ENCODE measurements around the gene RASSF8.

The RASSF8 gene

GRCh38 chr12:26096036-26096435 is 137.6 kb downstream of the RASSF8 start:
- Histone ChIP-seq H3K27ac (no peak overlapping the region), H3K36me3 (replicated peaks) (no peaks in the 10 kb centered on the region), H3K27me3 (replicated peaks) (no peaks in the 10 kb centered on the region), H3K4me3 (ENCODE audit: low read depth, low read length) (no peak overlapping the region)
- in situ Hi-C loops (cut with HindIII; ENCODE audit: low pct_ligation_motif_present, low sequenced_read_pairs), result no loop called here
- no peak for DNase-seq
- TF ChIP-seq, protein P1, sequence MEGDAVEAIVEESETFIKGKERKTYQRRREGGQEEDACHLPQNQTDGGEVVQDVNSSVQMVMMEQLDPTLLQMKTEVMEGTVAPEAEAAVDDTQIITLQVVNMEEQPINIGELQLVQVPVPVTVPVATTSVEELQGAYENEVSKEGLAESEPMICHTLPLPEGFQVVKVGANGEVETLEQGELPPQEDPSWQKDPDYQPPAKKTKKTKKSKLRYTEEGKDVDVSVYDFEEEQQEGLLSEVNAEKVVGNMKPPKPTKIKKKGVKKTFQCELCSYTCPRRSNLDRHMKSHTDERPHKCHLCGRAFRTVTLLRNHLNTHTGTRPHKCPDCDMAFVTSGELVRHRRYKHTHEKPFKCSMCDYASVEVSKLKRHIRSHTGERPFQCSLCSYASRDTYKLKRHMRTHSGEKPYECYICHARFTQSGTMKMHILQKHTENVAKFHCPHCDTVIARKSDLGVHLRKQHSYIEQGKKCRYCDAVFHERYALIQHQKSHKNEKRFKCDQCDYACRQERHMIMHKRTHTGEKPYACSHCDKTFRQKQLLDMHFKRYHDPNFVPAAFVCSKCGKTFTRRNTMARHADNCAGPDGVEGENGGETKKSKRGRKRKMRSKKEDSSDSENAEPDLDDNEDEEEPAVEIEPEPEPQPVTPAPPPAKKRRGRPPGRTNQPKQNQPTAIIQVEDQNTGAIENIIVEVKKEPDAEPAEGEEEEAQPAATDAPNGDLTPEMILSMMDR (IDR thresholded peaks at IDR 0.05; ENCODE audit: low read depth, low read length, missing control alignments), result no peak

DNA sequence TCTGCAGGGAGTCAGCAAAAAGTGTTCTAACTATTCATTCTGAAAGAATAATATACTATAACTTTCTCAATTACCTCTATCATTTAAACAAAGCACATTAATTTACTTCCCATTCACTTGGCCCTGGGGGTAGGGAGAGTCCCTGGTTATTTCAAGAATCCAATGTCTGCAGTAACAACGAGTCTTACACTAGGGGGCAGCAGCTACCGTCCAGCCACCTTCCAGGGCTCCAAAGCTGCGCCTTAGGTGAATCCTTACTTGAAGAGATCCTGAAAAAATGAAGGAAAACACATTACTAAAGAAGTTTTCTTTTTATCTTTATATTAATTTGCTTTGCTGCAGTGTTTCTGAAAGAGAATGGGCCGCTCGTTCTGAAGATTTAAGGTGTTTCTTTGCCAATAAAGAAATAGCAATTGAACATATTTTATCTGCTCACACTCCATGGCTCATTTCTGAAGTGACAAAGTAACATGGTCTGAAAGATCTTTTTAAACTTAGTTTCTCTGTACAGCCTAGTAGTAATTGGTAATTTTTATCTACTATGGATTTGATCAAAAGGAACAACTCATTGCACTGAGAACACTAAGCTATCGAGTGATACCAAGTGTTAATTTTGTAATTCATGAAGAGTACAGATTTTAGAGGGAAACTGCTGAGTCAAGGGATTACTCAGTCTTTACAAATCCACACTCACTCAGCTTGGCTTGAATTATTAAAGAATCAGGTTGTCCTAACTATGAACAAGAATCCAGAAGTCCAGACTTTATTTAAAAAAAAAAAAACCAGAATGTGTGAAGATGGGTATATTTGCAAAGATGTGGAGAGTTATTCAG is 138.8 kb downstream of the RASSF8 start:
- H3K4me3 ChIP-seq (ENCODE audit: low read depth, low read length), result no peak overlapping the region
- TF ChIP-seq, protein P1 (IDR thresholded peaks at IDR 0.05; ENCODE audit: low read depth, low read length, missing control alignments), result peak; percentile 96
- H3K27ac ChIP-seq, result no peak overlapping the region
- H3K36me3 ChIP-seq (replicated peaks), result no peaks in the 10 kb centered on the region
- in situ Hi-C loops (cut with HindIII; ENCODE audit: low pct_ligation_motif_present, low sequenced_read_pairs), result no loop called here
- H3K27me3 ChIP-seq (replicated peaks), result no peaks in the 10 kb centered on the region
- DNase-seq, result peak; percentile 54

GRCh38 chr12:26100666-26101349 is 142.3 kb downstream of the RASSF8 start:
- Histone ChIP-seq H3K36me3 (replicated peaks) (no peaks in the 10 kb centered on the region), H3K27me3 (replicated peaks) (no peaks in the 10 kb centered on the region), H3K4me3 (ENCODE audit: low read depth, low read length) (no peak overlapping the region), H3K27ac (no peak overlapping the region)
- no peak for DNase-seq
- TF ChIP-seq, protein P1 (IDR thresholded peaks at IDR 0.05; ENCODE audit: low read depth, low read length, missing control alignments), result no peak
- in situ Hi-C loops (cut with HindIII; ENCODE audit: low pct_ligation_motif_present, low sequenced_read_pairs), result loop anchor here (25.0 kb wide), 1 partner anchor 536 kb away; no protein-coding TSS in a partner anchor

GRCh38 chr12:26101350-26101734 is 142.9 kb downstream of the RASSF8 start:
- in situ Hi-C loops (cut with HindIII; ENCODE audit: low pct_ligation_motif_present, low sequenced_read_pairs), result loop anchor here (25.0 kb wide), 1 partner anchor 536 kb away; no protein-coding TSS in a partner anchor
- Histone ChIP-seq H3K36me3 (replicated peaks) (no peaks in the 10 kb centered on the region), H3K4me3 (ENCODE audit: low read depth, low read length) (no peak overlapping the region), H3K27ac (no peak overlapping the region), H3K27me3 (replicated peaks) (no peaks in the 10 kb centered on the region)
- DNase-seq, result no peak
- TF ChIP-seq, protein P1 (IDR thresholded peaks at IDR 0.05; ENCODE audit: low read depth, low read length, missing control alignments), result no peak

- no peaks in the 10 kb centered on the region for H3K27me3 ChIP-seq (replicated peaks)
- no peak overlapping the region for H3K27ac ChIP-seq
- no peak for DNase-seq
- TF ChIP-seq, protein P1 (IDR thresholded peaks at IDR 0.05; ENCODE audit: low read depth, low read length, missing control alignments), result no peak
- in situ Hi-C loops (cut with HindIII; ENCODE audit: low pct_ligation_motif_present, low sequenced_read_pairs), result loop anchor here (25.0 kb wide), 1 partner anchor 536 kb away; no protein-coding TSS in a partner anchor
- no peak overlapping the region for H3K4me3 ChIP-seq (ENCODE audit: low read depth, low read length)
- no peaks in the 10 kb centered on the region for H3K36me3 ChIP-seq (replicated peaks)
These were observed 143.3 kb downstream of the RASSF8 start for GRCh38 chr12:26101763-26102162.

Data from brain microvascular endothelial cell (primary cell).